Measurements from ENCODE around the gene DHX8.

GRCh38 chr17:43528319-43528987 is 44.7 kb downstream of the DHX8 start:
- TF ChIP-seq CTCF (IDR thresholded peaks at IDR 0.05; ENCODE audit: insufficient read depth, low read length, poor library complexity, severe bottlenecking) (no peak), EZH2phosphoT487 (conservative IDR thresholded peaks at IDR 0.05; ENCODE audit: low read length) (no peak)
